NCI-H748 treated with DMSO at 0.1 percent for 48 hours (cell line): ENCODE data around the gene ADAMTS17.

Experiments used
- DNase-seq: peaks from one replicate; lab custom pipeline; 2025; lab: John Stamatoyannopoulos, UW

The ADAMTS17 gene

DNA sequence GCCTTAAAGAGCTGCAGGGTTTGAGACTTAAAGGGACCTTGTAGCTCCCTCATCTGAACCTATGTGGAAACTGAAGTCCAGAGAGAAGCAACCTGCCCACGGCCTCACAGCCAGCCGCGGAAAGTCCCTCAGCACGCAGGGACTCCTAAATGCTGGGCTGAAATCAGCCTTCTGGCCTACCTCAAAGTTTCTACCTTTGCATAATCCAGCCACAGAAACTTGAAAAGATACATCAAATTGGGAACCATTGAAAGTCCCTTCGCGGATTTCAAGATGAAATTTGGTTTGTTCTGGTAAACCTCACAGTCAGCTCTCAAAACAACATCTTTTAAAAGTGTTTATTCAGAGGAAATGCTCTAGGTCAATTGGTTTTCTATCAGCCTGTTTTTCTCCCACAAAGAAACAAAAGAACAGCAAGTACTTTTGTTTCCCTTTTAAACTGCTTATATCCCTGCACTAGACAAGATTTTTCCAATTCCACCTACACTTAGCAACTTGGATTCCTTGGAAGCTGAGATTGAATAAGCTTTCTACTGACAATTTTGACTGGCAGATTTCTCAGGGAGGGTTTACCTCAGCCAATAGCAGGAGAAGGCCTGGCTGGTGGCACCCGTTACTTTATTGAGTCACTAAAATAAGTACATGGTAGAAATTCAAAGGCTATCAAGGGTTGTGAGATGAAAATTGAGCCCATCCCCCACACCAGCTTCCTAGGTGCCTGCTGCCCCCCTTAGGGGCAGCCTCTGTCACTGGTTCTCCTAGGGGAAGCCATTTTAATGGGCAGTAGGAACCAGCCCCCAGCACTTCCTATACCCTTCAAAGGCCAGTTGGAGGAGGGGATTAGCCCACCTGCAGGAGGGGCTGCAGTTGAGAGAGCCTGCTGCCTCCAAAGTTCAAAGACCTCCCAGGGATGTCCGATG is 171.2 kb downstream of the ADAMTS17 start:
- DNase-seq, result no peak

DNA sequence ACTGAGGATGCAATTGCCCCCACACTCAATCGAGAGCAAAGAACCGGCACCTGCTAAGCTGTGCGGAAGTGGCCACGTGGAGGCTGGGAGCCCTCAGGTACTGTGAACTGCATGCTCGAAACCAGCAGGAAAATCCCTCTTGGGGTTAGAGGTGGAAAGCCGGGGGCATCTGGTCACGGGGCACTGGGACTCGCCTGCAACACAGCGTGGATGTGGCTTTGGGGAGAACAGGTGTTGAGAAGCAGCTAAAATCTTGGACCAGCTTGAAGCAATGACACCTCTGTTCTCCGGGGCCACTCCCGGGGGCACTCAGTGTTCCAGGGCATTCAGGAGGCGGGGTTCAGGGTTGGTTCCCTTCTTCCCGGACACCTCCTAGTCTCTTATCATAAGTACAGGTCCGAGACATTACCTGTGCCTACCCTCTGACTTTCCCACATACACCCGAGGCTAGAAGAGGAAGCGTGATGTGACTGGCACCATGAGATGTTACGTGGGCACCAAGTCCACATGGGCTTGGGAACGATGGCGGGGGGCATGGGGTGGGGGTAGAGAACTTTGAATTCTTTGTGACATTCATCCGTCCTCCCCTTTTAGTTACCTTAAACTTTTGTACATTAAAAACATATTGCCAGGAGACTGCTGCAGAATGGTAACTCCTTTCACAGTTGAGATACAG is 172.0 kb downstream of the ADAMTS17 start:
- no peak for DNase-seq

GRCh38 chr15:100168787-100169186 is 173.0 kb downstream of the ADAMTS17 start:
- no peak for DNase-seq

GRCh38 chr15:100167884-100168375 is 173.8 kb downstream of the ADAMTS17 start:
- no peak for DNase-seq

DNA sequence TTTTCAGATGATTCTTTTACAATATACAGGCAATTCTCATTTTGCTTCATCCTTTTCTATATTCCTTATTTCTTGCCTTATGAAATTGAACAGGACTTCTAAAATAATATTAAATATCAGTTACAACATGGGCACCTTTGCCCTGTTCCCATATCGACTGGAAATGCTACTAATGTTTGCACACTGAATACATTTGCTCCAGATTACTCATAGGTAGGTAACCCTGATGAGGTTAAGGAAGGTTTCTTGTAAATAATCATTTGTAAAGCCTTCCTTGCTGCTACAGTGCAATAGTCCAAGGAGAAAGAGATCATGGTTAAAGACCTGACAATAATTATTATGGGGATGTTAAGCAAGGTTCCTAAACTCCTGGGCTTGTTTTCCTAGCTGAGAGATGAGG is 175.5 kb downstream of the ADAMTS17 start:
- no peak for DNase-seq

DNA sequence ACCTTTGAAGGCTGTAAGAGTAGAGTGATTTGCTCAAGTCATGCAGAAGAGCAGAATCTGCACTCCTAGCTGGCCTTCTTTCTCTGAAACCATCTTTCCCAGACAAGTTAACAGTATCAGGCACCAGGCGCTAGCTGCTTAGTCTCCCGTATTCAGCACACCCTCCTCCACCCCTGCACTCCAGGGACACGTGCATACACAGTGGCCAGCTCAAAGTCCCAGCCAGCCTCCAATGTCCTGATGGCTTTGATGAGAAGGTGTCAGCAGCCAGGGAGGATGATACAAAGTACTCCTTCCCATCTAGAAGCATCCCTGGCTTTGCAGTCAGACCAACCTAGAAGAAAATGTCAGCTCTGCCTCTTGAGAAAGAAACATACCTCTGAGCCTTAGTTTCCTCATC is 177.8 kb downstream of the ADAMTS17 start:
- no peak for DNase-seq

GRCh38 chr15:100160953-100161352 is 180.8 kb downstream of the ADAMTS17 start:
- DNase-seq, result no peak

DNA sequence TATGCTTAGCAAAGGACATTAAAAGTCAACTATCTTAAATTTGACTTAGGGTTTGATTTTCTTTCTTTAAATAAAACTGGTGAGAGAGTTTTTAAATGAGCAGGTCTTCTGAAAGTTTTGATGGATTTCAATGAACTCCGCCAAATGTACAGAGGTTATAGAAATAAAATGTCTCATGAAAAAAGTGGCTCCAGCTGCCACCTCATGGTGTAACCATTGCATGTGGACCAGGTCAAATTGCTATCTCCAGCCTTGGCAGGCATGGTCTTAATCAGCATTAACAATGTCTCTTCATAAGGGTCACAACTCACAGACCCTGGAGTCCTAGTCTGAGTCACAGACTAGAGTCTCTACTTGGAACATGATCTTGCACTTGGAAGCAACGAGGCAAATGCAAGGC is 182.3 kb downstream of the ADAMTS17 start:
- no peak for DNase-seq

DNA sequence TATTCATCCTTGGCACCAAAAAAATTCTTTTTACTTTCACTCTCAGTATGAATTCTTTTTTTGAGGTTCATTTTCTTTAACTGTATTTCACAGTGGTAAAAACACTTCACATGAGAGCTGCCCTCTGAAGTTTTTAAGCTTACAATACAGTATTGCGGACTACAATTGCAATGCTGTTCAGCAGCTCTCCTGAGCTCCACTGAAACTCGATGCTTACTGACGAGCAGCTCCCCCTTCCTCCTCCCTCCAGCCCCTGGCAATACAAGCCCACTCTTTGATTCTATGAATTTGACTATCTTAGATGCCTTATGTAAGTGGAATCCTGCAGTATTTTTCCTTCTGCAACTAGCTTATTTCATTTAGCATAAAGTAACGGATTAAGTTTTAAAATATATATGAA is 183.4 kb downstream of the ADAMTS17 start:
- DNase-seq, result no peak

GRCh38 chr15:100156201-100156600 is 185.6 kb downstream of the ADAMTS17 start:
- no peak for DNase-seq

- no peak for DNase-seq
Observed at GRCh38 chr15:100154338-100154737, 187.4 kb downstream of the ADAMTS17 start.

- DNase-seq, result no peak
Observed at GRCh38 chr15:100152463-100152862, 189.3 kb downstream of the ADAMTS17 start.

DNA sequence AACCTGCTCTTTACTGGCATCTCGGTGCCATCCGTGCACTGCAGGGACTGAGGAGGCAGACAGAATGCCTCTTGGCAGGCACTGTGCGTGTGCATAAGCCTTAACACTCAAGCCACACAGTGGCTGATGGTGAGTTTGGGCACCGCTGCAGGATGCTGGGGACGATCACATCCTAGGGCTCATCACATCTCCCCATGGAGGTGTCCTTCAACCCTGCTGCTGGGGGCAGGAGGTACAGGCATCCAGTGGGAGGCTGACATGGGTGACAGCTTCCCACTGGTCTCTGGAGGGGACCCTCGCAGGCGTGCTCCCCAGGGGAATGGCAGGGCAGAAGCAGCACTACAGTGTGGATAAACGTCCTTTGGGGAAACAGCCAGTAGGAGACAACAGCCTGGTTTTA is 190.9 kb downstream of the ADAMTS17 start:
- DNase-seq, result no peak

DNA sequence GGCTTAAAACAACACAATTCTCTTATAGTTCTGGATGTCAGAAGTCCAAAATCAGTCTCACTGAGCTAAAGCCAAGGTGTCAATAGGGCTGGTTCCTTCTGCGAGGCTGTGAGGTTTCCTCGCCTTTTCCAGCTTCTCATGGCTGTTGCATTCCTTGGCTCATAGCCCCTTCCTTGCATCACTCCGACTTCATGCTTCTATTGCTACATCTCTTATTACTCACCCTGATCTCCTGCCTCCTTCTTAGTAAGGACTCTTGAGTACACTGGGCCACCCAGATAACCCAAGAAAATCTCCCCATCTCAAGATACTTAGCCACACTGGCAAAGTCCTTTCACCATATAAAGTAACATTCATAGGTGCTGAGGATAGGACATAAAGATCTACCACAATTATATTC is 193.9 kb downstream of the ADAMTS17 start:
- DNase-seq, result no peak

- DNase-seq, result no peak
Observed at GRCh38 chr15:100143378-100143777, 198.4 kb downstream of the ADAMTS17 start.

- DNase-seq, result no peak
Observed at GRCh38 chr15:100141311-100142001, 200.3 kb downstream of the ADAMTS17 start.

DNA sequence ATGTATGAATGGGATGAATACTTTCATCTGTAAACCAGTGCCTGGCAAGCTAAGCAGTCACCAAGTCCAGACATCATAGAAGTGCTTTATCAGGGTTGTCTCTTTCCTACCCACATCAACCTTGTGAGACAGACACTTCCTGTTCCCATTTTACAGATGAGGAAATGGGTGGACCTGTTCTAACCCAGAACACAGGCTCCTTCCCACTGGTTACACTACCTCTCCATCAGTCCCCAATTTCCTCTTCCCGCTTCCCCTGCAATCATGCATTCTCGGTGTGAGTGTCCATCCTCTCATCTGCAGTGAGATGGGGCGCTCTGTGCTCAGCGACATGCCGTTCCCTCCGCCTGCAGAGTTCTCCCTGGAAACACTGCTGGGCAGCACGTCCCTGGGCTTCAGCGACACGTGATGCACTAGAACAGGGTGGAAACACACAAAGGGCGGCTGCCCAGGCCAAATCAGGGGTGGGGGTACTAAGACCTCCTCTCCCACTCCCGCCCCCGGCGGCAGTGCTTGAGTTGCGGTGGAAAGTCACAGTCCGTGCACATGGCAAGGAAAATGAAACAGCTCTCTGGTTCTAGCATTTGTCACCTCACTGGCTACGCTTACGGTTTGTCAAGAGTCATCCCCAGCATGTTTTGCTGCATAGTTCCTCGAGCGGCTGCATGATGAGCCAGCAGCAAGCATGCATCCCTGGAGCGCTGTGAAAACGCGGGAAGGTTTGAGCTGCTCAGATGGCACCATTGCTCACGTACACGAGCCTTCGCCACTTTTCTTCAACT is 201.1 kb downstream of the ADAMTS17 start:
- no peak for DNase-seq

DNA sequence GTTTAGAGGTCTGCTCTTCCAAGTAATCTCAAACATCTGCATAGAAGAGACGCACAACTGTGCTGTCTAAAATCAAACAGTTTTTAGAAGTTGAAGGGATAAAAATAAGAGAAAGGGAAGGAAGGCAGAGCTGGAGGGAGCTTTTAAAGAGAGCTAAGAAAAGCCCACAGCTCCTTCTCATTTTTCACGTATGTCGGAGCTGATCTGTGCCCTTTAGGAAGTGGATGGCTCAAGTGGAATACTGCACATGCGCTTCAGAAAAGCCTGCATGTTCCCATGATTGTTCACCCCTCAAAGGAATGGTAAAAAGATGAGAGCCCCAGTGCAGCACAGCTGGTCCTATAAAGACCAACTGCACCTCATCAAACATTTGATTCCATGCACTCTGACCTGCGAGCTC is 207.2 kb downstream of the ADAMTS17 start:
- no peak for DNase-seq

DNA sequence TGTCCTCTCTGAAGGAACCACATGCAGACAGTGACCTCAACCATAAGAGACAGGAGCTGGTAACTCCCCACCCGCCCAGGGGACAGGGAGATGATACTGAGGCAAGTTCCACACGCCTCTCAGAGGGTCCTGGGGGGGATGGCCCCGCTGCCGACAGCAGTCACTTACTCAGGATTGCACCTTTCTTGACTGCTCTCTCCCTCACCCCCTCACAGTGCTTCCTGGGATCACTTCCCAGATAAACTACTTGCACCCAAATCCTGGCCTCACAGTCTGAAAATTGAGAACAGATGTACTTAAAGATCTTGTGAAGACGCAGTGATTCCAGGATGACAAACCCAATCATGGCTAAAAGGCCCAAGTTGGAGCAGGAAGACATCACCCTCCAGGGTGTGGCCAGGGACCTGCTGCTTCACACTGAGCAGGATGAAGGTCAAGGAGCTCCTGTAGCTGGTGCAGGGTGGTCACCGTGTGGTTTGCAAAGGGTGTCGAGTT is 207.6 kb downstream of the ADAMTS17 start:
- DNase-seq, result no peak

- no peak for DNase-seq
Observed at GRCh38 chr15:100133001-100133400, 208.8 kb downstream of the ADAMTS17 start.

DNA sequence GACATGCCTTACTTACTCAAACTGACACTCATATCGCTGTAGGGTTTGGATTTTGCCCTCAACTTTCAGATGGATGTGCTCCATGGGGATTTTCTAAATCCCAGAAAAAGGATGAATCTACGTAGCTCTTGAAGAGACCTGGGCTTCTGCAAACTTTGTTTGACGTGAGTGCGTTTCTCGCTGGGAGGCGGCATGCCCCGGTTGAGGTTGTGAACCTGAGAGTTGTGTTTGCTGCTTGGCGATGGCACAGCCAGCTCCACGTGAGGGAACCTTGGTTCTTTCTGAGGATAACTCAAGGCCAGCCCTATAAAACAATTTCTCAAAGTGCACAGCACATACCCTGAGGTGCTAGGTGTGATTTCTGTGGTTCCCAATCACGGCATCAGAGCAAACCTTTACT is 209.5 kb downstream of the ADAMTS17 start:
- no peak for DNase-seq
